Breast epithelium (tissue), 3 donors: ENCODE results near the gene BET1L.

Source experiments
- POLR2A ChIP-seq: fragments of 450-650 bp; IDR thresholded peaks from one replicate; pipeline ENCODE4 v1.6.1; 2016; ENCODE audit warnings: antibody characterized with exemption, mild to moderate bottlenecking, moderate library complexity
- TF ChIP-seq, protein P1 (sequence below), 3 donors: fragments of 450-650 bp; IDR thresholded peaks; one replicate each; pipeline ENCODE4 v1.5.1; 2016 to 2017; ENCODE audit warnings: antibody characterized with exemption in 3 of 3, mild to moderate bottlenecking in 3 of 3, moderate library complexity in 3 of 3

- TF ChIP-seq, protein P1, sequence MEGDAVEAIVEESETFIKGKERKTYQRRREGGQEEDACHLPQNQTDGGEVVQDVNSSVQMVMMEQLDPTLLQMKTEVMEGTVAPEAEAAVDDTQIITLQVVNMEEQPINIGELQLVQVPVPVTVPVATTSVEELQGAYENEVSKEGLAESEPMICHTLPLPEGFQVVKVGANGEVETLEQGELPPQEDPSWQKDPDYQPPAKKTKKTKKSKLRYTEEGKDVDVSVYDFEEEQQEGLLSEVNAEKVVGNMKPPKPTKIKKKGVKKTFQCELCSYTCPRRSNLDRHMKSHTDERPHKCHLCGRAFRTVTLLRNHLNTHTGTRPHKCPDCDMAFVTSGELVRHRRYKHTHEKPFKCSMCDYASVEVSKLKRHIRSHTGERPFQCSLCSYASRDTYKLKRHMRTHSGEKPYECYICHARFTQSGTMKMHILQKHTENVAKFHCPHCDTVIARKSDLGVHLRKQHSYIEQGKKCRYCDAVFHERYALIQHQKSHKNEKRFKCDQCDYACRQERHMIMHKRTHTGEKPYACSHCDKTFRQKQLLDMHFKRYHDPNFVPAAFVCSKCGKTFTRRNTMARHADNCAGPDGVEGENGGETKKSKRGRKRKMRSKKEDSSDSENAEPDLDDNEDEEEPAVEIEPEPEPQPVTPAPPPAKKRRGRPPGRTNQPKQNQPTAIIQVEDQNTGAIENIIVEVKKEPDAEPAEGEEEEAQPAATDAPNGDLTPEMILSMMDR (IDR thresholded peaks at IDR 0.05) = no peak
- no peak for TF ChIP-seq POLR2A
Measured at GRCh38 chr11:218815-219593, 11.8 kb upstream of the BET1L start.
